CD4-positive, alpha-beta T cell treated with Interleukin-21 for 1 hour (primary cell): ENCODE results near the gene MAPK12.
"Not testable (repeated sequence)": the region's sequence is repeated elsewhere in the genome, so short reads cannot be mapped to it uniquely, and the experiment has no call there.

Experiments
- DNase-seq: peaks from one replicate; pipeline ENCODE4 v3.0.0-alpha.2; 2020

MAPK12 gene

DNA sequence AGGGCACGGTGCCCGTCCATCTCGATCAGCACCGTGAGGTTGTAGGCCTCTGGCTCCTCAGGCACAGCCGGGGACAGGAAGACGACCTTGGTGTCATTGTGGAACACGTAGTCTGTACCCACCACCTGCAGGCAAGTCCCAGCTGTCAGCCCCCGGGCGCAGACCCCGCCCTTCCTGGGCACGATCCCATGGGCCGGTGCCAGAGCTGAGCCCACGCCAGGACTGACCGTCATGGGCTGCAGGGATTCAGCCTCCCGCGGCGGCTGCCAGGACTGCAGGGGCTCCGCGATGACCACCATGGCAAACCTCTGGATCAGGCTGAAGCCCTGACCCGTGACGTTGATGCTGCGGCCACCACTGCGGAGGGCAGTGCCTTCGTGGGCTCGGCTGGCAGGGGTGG is 20.5 kb upstream of the MAPK12 start:
- DNase-seq, result no peak

DNA sequence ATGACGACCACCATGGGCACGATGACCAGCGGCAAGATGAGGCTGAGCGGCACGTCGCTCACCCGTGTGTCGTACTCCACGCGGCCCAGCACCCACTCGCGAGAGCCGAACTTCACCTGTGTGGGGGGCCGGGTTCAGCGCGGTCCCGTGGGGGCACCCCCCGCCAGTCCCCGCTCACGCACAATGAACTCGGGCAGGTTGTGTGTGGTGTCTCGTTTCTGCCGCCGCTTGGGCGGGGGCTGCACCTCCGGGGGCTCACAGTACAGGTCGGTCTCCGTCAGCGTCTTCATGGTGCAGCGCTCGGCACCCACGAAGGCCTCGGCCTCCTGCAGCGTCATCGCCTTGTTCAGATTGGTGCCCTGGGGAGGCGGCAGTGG is 19.9 kb upstream of the MAPK12 start:
- DNase-seq, result no peak

DNA sequence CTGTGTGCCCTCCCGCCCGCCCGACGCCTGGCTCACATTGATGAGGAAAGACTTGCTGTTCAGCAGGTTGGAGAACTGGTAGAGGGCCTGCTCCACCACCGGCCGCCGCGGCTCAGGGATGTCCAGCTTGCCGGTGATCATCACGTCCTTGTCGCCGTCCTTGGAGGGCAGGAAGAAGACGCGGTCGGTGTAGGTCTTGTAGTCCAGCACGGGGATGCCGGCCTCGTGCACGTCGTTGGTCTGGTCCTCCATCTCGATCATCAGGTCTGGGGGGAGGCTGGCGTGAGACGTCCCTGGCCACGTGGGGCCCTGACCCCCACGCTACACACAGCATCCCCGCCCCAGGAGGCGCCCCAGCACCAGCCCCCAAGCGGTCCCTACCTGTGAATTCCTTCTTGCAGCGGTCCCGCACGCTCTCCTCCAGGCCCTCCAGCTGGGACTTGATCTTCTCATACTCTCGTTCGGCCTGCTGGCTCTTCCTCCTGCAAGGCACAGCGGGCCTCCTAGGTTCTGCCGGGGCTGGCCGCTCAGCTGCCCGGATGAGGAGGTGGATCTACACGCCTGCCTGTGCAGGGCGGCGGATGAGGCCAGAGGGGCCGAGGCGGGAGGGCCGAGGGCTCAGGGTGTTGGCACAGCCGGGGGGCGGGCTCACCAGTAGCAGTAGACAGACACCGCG is 19.4 kb upstream of the MAPK12 start:
- no peak for DNase-seq

DNA sequence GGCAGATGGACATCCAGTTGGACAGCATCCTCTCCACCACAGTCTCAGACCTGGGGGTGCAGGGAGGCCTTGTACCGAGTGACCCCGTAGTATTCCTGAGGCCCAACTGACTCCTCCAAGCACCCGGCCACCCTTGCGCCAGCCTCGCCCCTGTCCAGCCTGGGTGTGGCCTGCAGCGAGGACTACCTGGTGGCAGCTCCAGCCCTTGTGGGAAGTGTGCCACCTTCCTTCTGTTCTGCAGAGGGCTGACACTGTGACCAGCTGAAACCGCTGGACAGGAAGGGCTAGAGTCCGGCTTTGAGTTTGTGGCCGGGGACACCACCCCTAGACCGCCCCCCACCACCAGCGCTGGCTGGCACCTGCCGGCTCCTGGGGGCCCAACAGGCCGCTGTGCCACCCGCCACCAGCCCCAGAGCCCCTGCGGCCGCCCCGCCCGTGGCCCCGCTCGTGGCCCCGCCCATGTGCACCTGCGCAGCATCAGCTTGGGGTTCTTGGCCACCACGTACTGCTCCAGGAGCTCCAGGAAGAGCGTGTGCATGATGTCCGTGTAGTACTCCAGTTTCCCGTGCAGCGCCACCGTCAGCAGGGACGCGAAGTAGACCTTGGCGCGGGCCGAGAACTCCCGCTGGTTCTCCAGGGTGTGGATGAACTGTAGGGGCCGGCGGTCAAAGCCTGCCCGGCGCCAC is 18.7 kb upstream of the MAPK12 start:
- no peak for DNase-seq

DNA sequence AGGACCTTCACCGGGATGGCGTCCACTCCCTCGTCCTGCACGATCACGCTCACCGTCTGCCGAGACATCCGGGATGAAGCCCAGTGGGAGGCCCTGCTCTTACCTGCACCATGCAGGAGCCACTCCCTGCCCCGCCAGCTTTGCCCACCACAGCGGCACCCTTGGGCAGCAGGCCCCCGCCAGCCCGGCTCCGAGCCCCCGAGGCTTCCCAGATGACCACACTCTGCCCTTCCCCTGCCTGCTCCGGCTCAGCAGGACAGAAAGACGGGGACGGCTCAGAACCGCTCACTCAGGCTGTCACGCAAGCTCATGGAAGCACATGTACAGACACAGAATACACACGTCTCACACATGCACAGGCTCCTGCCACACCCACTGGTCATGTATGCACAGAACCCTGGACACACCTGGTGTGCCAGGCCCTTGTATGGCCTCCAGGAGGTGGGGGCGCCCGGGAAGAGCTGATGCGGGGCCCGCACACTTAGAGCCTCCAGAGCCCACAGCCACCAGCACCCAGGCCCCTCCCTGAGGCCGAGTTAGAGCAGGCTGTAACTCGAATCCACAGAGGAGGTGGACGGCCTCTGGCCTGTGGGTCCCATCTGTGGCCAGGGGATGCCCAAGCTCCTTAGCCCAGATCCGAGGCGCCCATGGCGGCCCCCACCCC is 17.6 kb upstream of the MAPK12 start:
- DNase-seq, result no peak

DNA sequence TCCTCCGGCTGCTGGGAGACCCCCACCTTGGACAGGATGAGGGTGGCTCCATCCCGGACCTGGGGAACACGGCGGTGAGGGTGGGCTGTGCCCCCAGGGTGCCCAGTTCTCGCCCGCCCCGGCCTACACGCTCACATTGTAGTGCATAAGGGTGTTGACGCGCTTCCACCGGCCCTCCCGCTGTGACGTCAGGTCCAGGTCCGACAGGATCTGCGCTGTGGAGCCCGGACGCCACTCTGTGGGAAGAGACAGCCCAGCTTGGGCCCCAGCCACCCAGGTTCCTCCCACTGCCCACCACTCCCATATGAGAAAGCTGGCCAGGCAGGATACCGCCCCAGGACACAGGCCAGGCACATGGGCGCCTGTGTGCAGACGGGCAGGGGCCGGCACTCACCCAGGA is 17.0 kb upstream of the MAPK12 start:
- DNase-seq, result no peak

DNA sequence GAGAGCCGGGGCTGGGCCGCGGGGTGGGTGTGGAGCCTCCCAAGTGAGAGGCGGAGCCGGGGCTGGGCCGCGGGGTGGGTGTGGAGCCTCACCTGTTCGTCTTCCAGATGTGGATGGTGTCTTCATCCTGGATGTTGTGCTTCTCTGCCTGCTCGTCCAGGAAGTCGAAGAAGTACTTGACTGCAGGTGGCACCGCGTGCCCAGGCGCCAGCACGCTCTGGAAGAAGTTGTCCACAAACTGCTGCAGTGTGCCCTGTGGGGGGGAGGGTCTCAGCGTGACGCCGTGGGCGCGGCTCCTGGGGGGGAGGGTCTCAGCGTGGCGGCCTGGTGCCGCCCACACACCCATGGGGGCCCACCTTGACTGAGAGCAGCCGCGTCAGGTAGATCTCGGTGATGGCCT is 16.3 kb upstream of the MAPK12 start:
- DNase-seq, result no peak

DNA sequence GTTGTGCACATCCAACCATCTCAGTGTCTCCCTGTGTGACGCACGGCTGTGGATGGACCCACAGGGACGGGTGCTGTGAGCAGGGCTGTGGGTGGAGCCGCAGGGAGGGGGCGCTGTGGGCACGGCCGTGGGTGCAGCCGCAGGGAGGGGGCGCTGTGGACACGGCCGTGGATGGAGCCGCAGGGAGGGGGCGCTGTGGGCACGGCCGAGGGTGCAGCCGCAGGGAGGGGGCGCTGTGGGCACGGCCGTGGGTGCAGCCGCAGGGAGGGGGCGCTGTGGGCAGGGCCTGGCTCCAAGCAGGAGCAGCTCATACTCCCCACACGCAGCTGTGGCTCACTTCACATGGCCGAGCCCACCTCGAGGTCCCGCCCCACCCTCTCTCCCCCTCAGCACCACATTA is 14.7 kb upstream of the MAPK12 start:
- DNase-seq, result peak; percentile 68

DNA sequence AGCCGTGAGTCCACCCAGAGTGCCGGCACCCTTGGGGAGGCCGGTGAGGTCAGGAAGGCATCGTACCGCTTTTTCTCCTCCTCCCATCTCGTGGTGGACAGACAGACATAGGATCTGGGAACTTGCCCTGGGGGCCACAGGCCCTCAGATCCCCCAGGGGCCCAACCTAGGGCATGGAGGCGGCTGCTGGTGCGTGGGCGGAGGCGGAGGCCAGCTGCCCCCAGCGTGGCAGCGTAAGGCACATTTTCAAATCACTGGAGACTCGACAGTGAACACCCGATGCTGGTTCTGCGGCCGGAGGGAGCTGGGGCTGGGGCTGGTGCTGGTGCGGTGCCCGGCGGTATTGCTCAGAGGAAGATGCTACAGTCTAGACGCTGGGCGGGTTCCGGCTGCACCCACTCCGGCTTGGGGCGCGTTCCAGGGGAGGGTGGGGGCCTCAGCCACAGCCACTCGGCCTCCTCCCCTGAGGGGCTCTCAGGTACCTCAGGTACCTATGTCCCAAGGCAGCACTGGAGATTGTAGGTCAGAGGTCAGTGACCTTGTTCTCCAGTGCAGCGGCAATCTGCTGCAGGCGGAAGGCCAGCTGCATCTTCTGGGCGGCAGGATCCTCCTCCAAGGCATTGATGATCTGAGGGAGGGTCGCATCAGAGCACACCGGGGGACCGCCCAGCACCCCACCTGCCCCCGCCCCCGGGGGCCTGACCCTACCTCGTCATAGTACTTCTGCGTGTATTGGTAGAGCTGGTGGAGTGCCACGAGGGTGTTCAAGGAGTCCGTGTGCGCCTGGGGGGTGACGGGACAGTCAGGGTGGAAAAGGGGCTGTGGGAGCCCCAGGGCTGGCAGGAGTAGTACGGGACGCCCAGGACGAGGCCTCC is 13.9 kb upstream of the MAPK12 start:
- DNase-seq, result no peak

DNA sequence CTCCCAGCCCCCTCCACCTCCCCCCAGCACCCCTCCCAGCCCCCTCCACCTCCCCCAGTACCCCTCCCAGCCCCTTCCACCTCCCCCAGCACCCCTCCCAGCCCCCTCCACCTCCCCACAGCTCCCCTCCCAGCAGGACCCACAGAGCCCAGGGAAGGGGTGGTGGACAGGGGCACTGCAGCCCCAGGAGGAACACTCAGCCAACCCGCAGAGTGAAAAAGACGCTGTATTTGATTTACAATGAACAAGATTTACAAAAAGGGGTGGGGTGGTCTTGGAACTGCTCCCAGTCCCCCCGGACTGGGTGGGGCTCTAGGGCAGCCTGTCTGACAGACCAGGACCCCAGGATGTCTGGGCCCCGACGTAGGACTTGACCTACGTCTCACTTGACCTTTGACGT is 13.3 kb upstream of the MAPK12 start:
- no peak for DNase-seq

DNA sequence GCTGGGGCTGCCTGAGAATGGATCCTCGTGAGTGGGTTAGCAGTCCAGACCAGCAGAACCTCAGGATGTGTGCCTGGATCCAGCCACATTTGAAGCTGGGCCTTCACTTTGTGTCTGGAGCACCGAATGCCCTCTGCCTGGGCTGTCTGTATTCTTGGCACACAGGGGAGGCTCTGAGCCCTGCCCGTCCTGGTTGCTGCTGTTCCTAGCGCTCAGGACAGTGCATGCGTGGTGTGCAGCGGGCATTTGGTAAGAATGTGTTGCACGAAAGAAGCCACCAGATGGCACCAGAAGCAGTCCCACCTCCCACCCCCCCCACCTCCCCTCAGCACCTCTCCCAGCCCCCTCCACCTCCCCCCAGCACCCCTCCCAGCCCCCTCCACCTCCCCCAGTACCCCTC is 12.8 kb upstream of the MAPK12 start:
- peak; percentile 58 for DNase-seq

DNA sequence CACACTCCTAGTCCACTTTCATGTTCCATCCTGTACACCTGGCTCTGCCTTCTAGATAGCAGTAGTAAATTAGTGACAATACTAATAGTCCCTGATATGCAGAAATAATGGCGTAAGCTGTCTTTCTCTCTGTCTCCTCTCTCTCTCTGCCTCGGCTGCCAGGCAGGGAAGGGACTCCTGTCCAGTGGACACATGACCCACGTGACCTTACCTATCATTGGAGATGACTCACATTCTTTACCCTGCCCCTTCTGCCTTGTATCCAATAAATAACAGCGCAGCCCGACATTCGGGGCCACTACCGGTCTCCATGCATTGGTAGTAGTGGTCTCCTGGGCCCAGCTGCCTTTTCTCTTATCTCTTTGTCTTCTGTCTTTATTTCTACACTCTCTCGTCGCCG is 12.3 kb upstream of the MAPK12 start:
- DNase-seq, result not testable (repeated sequence)

DNA sequence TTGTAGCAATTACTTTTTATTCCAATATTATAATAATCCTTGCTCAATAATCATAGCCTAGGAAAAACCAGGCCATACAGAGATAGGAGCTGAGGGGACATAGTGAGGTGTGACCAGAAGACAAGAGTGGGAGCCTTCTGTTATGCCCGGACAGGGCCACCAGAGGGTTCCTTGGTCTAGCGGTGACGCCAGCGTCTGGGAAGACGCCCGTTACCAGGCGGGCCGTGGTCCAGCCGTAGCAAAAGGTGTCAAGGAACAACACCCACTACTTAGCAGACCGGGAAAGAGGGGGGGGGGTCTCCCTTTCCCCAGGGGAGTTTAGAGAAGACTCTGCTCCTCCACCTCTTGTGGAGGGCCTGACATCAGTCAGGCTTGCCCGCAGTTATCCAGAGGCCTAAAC is 11.9 kb upstream of the MAPK12 start:
- DNase-seq, result not testable (repeated sequence)

DNA sequence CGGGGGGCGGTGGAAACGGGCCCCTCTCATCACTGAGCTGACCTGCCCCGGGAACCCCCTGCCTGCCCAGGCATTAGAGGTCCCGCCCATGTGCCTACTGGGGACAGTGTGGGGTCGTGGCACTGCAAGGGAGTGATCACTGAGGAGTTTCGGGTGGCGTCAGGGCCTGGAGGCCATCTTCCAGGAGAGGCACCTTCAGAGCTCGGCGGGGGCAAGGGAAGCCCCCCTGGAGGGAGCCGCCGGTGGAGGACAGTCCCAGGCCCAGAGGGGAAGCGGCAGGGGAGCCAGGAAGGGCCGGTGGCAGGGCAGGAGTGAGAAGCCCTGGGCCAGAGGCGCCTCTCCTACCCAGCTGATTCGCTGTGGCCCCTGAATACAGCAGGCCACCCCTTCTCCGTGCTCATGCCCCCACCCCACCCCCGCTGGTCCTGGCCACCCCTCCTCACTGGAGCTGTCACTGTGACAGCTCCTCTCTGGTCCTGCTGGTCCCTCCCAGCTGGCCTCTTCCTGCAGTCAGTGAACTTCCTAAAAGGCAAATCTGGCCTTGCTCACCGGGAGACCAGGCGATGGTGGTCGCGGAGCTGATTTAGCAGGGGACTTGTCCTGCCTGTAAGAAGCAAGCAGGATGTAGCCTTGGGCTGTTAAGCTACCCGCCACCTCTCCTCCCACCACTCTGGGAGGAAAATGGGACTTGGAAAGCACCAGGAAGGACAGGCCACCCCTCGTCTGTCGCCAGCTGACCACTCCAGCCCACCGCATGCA is 10.7 kb upstream of the MAPK12 start:
- DNase-seq, result no peak

DNA sequence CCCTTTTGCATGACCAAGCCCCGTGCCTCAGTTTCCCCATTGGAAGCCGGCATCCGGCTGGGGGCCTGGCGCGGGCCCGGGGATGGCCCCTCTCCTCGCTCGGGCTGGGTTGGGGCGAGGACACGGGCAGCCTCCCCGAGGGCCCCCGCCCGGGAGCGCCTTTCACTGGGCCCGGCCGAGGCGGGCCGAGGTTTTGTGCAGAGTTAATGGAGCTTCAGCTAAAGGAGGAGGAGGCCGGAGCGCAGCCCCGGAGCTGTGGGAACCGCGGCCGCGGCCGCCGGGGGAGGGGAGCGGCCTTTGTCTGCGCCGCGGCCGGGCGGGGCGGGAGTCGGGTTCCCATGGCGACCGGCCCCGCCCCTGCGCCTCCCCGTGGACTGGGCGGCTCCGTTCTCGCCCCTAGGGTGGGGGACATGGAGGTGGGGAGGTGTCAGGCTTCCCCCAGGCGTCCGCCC is 10.1 kb upstream of the MAPK12 start:
- DNase-seq, result peak; percentile 73

DNA sequence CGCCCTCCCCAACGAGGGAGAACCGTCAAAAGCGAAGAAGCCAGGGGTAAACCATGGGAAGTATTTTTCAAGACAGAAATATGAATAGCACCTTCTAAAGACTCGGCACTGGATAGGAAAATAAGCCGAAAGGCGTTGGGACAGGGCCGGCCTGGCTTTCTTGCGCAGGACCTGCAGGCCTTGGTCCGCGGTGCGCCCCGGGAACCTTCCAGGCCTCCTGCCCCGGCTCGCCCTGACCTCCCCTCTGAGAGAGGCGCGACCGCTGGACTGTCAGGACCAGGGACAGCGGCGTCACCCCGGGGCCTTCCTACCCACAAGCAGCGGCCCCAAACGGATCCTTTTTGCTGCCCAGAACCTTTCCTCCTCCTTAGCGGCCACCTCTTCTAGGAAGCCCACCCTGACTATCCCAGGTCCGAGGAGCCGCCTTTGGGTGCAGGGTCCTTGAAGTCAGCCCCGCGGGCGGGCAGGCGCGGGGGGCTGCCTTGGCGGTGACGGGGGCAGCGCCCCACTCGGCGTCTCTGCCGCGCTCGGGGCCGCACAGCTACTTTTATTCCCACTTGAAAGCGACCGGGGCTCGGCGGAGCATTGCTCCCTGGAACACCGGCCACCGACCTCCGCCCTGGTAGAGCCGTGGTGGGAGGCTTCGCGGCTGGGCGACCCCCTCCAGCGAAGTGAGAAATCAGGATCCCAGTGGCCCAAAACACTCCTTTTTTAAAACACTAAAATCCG is 9.3 kb upstream of the MAPK12 start:
- DNase-seq, result peak; percentile 74

DNA sequence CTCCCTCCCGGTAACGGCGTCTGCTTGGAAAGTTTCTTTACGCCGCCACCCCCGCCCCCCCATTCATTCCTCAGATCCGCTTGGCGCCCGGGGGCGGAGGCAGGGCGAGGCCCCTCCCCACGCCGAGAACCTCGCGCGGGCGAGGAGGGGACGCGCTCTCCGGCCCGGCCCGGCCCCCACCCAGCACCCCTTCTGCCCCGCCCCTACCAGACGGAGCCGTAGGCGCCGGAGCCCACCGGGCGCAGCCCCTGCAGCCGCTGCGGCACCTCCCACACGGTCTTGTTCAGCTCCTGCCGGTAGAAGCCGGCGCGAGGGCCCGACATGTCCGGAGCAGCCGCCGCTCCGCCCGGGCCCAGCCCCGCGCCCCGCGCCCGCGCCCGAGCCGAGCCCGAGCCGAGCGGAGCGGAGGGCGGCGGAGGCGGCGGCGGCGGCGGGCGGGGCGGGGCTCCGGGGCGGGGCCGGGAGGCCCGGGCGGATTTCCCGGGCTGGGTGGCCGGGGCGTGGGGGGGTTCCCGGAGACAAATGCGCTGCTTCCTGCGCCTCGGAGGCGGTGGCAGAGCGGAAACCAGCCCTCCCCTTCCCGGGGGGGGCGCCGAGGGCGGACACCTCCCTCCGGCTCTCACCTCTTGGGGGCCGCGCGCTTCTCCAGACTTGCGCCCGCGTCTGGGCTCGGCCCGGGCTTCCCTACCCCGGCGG is 8.6 kb upstream of the MAPK12 start, which contains the start of gene MAPK11:
Gene MAPK11 (minus strand): TSS at position 411 of the 696 bp plus-strand sequence. CDS start 88 bp downstream, at position 323.
- DNase-seq, result peak; percentile 88

DNA sequence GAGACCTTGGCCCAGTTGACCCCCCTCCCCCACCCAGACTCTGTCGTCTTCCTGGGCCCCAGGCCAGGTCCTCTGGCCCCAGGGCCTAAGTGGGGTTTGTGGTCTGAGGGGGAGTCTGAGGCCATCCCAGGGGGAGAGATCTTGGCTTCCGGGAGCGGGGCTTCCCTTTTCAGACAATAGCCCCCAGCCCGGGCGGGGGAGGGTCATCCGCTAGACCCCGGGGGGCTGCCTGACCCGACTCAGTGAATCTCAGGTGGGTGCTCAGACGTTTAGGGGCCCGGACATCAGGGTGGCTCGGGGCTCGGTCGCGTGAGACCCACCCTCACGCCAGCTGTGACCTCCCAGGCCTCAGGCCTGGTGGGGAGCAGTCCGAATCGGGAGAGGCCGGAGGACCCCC is 8.1 kb upstream of the MAPK12 start:
- no peak for DNase-seq

DNA sequence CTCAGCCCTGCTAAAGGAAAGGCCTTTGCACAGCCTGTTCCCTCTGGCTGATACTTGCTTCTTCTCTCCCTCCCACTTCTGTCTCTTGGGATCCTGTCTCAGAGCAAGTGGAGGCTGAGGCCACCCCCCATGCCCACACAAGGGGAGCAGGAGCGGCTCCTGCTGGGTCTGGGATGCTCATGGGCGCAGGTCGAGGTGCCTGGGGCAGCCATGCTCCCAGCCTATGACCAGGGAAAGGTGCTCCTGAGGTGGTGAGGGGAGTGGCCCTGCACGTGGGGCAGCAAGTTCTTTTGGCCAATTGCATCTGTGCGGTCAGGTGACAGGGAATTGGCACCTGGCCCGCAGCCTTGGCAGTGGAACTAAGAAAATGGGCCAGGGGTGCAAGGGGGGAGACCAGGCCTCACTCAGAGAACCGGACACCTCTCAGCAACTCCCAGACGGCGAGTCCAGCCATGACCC is 7.2 kb upstream of the MAPK12 start:
- no peak for DNase-seq

DNA sequence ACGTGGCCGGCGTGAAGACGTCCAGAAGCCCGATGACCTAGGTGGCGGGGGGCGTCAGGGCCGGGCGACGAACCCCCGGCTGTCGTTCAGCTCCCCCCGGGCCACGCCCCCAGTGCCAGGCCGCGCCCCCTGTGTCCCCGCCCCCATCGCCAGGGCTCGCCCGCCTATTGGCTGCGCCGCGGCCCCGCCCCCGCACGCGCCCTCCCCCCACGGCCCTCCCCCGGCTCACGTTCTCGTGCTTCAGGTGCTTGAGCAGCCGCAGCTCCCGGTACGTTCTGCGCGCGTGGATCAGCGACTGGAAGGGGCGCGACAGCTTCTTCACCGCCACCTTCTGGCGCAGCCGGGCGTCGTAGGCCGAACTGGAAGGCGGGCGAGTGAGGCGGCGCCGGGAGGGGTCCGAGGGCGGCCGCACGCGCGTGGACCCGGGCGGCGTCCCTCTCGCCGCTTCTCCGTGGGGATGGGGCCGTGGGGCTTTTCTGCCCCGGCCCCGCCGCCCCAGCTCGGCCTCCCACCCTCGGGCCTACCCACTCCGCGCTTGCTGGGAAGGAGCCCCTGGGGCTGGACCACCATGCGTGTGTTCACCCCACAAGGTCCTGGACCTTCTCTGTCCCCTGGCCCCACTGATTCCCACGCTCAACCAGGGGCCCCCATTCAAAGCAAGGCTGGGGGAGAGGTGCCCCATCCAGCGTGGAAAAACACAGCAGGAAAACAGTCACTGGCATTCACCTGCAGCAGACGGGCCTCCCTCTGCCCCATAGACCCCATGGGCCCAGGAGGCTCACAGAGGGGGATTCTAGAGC is 6.3 kb upstream of the MAPK12 start:
- DNase-seq, result peak; percentile 64
